HepG2 (cell line): ENCODE measurements around the gene B4GALT1. TPM values are rescaled to one million over a fixed set of nuclear protein-coding genes. Genes with fewer than 3 reads are reported as not detected.

ENCODE experiments used
- ATF1 ChIP-seq: IDR thresholded peaks from 2 replicates; pipeline ENCODE4 v1.6.1; 2016; ENCODE audit warnings: mild to moderate bottlenecking, control low read depth
- CEBPZ ChIP-seq: IDR thresholded peaks from 2 replicates; pipeline ENCODE4 v1.6.1; 2012; ENCODE audit warnings: low read length, improper control_type of control experiment
- HDAC2 ChIP-seq: sonication (generic); formaldehyde crosslinking; IDR thresholded peaks from 2 replicates; pipeline ENCODE4 v1.4.0; 2020; ENCODE audit warnings: missing genetic modification reagents
- JDP2 ChIP-seq: sonication (generic); formaldehyde crosslinking; IDR thresholded peaks from 2 replicates; pipeline ENCODE4 v1.8.1; 2022; ENCODE audit warnings: missing genetic modification reagents, borderline replicate concordance
- SIX1 ChIP-seq: sonication (generic); formaldehyde crosslinking; IDR thresholded peaks from 2 replicates; pipeline ENCODE4 v1.4.0; 2020; ENCODE audit warnings: missing genetic modification reagents, borderline replicate concordance
- SRSF1 ChIP-seq: fragments of 200-400 bp; formaldehyde crosslinking; optimal IDR thresholded peaks from 2 replicates; pipeline ENCODE3; 2017; ENCODE audit warnings: mild to moderate bottlenecking, low read depth, low read length, moderate library complexity
- STAT5B ChIP-seq: sonication (generic); formaldehyde crosslinking; IDR thresholded peaks from 2 replicates; pipeline ENCODE4 v1.4.0; 2020; ENCODE audit warnings: missing genetic modification reagents
- TAF1 ChIP-seq: sonication (generic); formaldehyde crosslinking; IDR thresholded peaks from 2 replicates; pipeline ENCODE4 v1.4.0; 2020; ENCODE audit warnings: missing genetic modification reagents
- ZNF407 ChIP-seq: sonication (generic); formaldehyde crosslinking; IDR thresholded peaks from one replicate; pipeline ENCODE4 v1.5.1; 2020; ENCODE audit warnings: mild to moderate bottlenecking, missing genetic modification reagents; ENCODE audit errors: not compliant biosample characterization
- ZNF891 ChIP-seq: sonication (generic); formaldehyde crosslinking; IDR thresholded peaks from 2 replicates; pipeline ENCODE4 v1.5.0; 2020; ENCODE audit warnings: mild to moderate bottlenecking, missing genetic modification reagents
- polyA plus RNA-seq, 8 experiments: library from polyadenylated mRNA; depleted of rRNA in 3 of 8; stranded (reverse) in 7 of 8; unstranded in 1 of 8; fragments of >200 nt; fragmentation: Illumina TruSeq in 4 of 8; extraction: Trizol in 4 of 8; gene quantifications; 2 replicates each; pipeline versions ENCODE4 v1.2.1 to v1.2.3, GENCODE V29; 2011 to 2016; ENCODE audit warnings: low read depth in 4 of 8, missing spikeins in 1 of 8, mixed read lengths in 1 of 8; ENCODE audit not compliant: insufficient read depth in 1 of 8
- total RNA-seq, 5 experiments: library from RNA; depleted of rRNA; stranded (reverse); fragments of >200 nt; fragmentation: Illumina TruSeq; extraction: Trizol; gene quantifications; 2 replicates each; pipeline ENCODE4 v1.2.3, GENCODE V29; 2016; ENCODE audit warnings: low read depth in 1 of 5
- TF ChIP-seq, protein P1 (sequence below): sonication (generic); formaldehyde crosslinking; IDR thresholded peaks from 2 replicates; pipeline ENCODE4 v1.4.0; 2020; ENCODE audit warnings: mild to moderate bottlenecking, missing genetic modification reagents

Gene B4GALT1
- total and polyA plus RNA-seq, 2 of the 13 experiments (the other 11 are each of a cell fraction or from before 2014, with no cell fraction given) = 15.7 to 33.5 TPM

GRCh38 chr9:33139421-33140228 lies 27.5 kb downstream of the B4GALT1 start (continued):
- TF ChIP-seq ZNF407 (CRISPR knock-in tag) = peak; percentile 60
- no peak; the same call in 1 of the 2 replicates for TF ChIP-seq ATF1
- TF ChIP-seq TAF1 (CRISPR knock-in tag) = peak; percentile 30; the same call in 1 of the 2 replicates
- no peak for TF ChIP-seq CEBPZ
- TF ChIP-seq, protein P1, sequence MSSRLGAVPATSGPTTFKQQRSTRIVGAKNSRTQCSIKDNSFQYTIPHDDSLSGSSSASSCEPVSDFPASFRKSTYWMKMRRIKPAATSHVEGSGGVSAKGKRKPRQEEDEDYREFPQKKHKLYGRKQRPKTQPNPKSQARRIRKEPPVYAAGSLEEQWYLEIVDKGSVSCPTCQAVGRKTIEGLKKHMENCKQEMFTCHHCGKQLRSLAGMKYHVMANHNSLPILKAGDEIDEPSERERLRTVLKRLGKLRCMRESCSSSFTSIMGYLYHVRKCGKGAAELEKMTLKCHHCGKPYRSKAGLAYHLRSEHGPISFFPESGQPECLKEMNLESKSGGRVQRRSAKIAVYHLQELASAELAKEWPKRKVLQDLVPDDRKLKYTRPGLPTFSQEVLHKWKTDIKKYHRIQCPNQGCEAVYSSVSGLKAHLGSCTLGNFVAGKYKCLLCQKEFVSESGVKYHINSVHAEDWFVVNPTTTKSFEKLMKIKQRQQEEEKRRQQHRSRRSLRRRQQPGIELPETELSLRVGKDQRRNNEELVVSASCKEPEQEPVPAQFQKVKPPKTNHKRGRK = no peak
- TF ChIP-seq STAT5B = no peak
- 0 out of 2 replicates have a peak, but pooled peaks have one; percentile 36 for TF ChIP-seq SIX1 (CRISPR knock-in tag)
- TF ChIP-seq SRSF1 = no peak
- TF ChIP-seq JDP2 (CRISPR knock-in tag) = no peak
- peak; percentile 92 for TF ChIP-seq HDAC2
- TF ChIP-seq ZNF891 (CRISPR knock-in tag) = peak; percentile 78; the same call in 1 of the 2 replicates
